Measurements from ENCODE around the gene HAP1.
"Not testable (repeated sequence)": the region's sequence is repeated elsewhere in the genome, so short reads cannot be mapped to it uniquely, and the experiment has no call there.

Gene HAP1

GRCh38 chr17:41679740-41680425 is 54.6 kb downstream of the HAP1 start:
- TF ChIP-seq CTCF (conservative IDR thresholded peaks at IDR 0.05) (no peak), ZFX (IDR thresholded peaks at IDR 0.05) (no peak)
- H3K27ac ChIP-seq: no peak overlapping the region

GRCh38 chr17:41678907-41679739 is 55.3 kb downstream of the HAP1 start:
- TF ChIP-seq ZFX (IDR thresholded peaks at IDR 0.05): no peak
- no peak for TF ChIP-seq CTCF (conservative IDR thresholded peaks at IDR 0.05)
- no peak overlapping the region for H3K27ac ChIP-seq

- H3K27ac ChIP-seq: no peak overlapping the region
- TF ChIP-seq ZFX (IDR thresholded peaks at IDR 0.05): no peak
- no peak for TF ChIP-seq CTCF (conservative IDR thresholded peaks at IDR 0.05)
Observed at GRCh38 chr17:41678411-41678906, 56.0 kb downstream of the HAP1 start.

GRCh38 chr17:41676058-41676419 is 58.4 kb downstream of the HAP1 start:
- H3K27ac ChIP-seq: no peak overlapping the region
- no peak for TF ChIP-seq CTCF (conservative IDR thresholded peaks at IDR 0.05)

GRCh38 chr17:41675157-41676057 is 59.0 kb downstream of the HAP1 start:
- H3K27ac ChIP-seq: not testable (repeated sequence)

Measured in C4-2B (cell line).